ENCODE data around the gene NEIL1. TPM values are rescaled to one million over a fixed set of nuclear protein-coding genes. Genes with fewer than 3 reads are reported as not detected.
"Not testable (repeated sequence)": the region's sequence is repeated elsewhere in the genome, so short reads cannot be mapped to it uniquely, and the experiment has no call there.

The NEIL1 gene
- total RNA-seq, 1 donor from 2014 or later = 79.2 TPM

GRCh38 chr15:75327491-75327890, 19.3 kb upstream of the NEIL1 start:
- Mint-ChIP-seq H3K4me3 (ENCODE audit: low read depth) (no peak overlapping the region), H3K27me3 (peaks cover 7% of the 10 kb centered on the region), H3K9me3 (ENCODE audit: low read depth) (no peaks in the 10 kb centered on the region), H3K27ac (no peak overlapping the region), H3K36me3 (ENCODE audit: insufficient read depth) (no peaks in the 10 kb centered on the region), H3K4me1 (ENCODE audit: low read depth) (peaks cover 11% of the 10 kb centered on the region)
- no peak for DNase-seq (ENCODE audit: low spot score, unreplicated experiment)
- TF ChIP-seq CTCF (IDR thresholded peaks at IDR 0.05; ENCODE audit: unreplicated experiment) = no peak

- peaks cover 7% of the 10 kb centered on the region for H3K27me3 Mint-ChIP-seq
- no peak overlapping the region for H3K27ac Mint-ChIP-seq
- H3K4me1 Mint-ChIP-seq (ENCODE audit: low read depth) = peaks cover 4% of the 10 kb centered on the region
- DNase-seq (ENCODE audit: low spot score, unreplicated experiment) = no peak
- no peaks in the 10 kb centered on the region for H3K9me3 Mint-ChIP-seq (ENCODE audit: low read depth)
- no peaks in the 10 kb centered on the region for H3K36me3 Mint-ChIP-seq (ENCODE audit: insufficient read depth)
- no peak overlapping the region for H3K4me3 Mint-ChIP-seq (ENCODE audit: low read depth)
- TF ChIP-seq CTCF (IDR thresholded peaks at IDR 0.05; ENCODE audit: unreplicated experiment) = no peak
Measured at GRCh38 chr15:75328493-75329314, 18.1 kb upstream of the NEIL1 start.

GRCh38 chr15:75329571-75329970, 17.3 kb upstream of the NEIL1 start:
- DNase-seq (ENCODE audit: low spot score, unreplicated experiment) = no peak
- H3K27ac Mint-ChIP-seq = no peak overlapping the region
- no peak overlapping the region for H3K4me3 Mint-ChIP-seq (ENCODE audit: low read depth)
- no peaks in the 10 kb centered on the region for H3K9me3 Mint-ChIP-seq (ENCODE audit: low read depth)
- no peaks in the 10 kb centered on the region for H3K4me1 Mint-ChIP-seq (ENCODE audit: low read depth)
- no peaks in the 10 kb centered on the region for H3K36me3 Mint-ChIP-seq (ENCODE audit: insufficient read depth)
- H3K27me3 Mint-ChIP-seq = peaks cover 7% of the 10 kb centered on the region
- TF ChIP-seq CTCF (IDR thresholded peaks at IDR 0.05; ENCODE audit: unreplicated experiment) = no peak

GRCh38 chr15:75332093-75332492, 14.7 kb upstream of the NEIL1 start:
- H3K36me3 Mint-ChIP-seq (ENCODE audit: insufficient read depth); H3K27me3 Mint-ChIP-seq; H3K9me3 Mint-ChIP-seq (ENCODE audit: low read depth); H3K27ac Mint-ChIP-seq; H3K4me3 Mint-ChIP-seq (ENCODE audit: low read depth); DNase-seq (ENCODE audit: low spot score, unreplicated experiment): not testable (repeated sequence)
- H3K4me1 Mint-ChIP-seq (ENCODE audit: low read depth) = peaks cover 14% of the 10 kb centered on the region

- H3K36me3 Mint-ChIP-seq (ENCODE audit: insufficient read depth); H3K9me3 Mint-ChIP-seq (ENCODE audit: low read depth); DNase-seq (ENCODE audit: low spot score, unreplicated experiment); H3K4me3 Mint-ChIP-seq (ENCODE audit: low read depth); H3K27ac Mint-ChIP-seq; H3K27me3 Mint-ChIP-seq: not testable (repeated sequence)
- H3K4me1 Mint-ChIP-seq (ENCODE audit: low read depth) = peaks cover 14% of the 10 kb centered on the region
Measured at GRCh38 chr15:75333654-75334419, 13.0 kb upstream of the NEIL1 start.

- Mint-ChIP-seq H3K4me1 (ENCODE audit: low read depth) (peaks cover 14% of the 10 kb centered on the region), H3K27me3 (peaks cover 3% of the 10 kb centered on the region), H3K36me3 (ENCODE audit: insufficient read depth) (no peaks in the 10 kb centered on the region), H3K9me3 (ENCODE audit: low read depth) (no peaks in the 10 kb centered on the region), H3K4me3 (ENCODE audit: low read depth) (peak overlapping the region; percentile 97), H3K27ac (peak overlapping the region; percentile 99)
- no peak for TF ChIP-seq CTCF (IDR thresholded peaks at IDR 0.05; ENCODE audit: unreplicated experiment)
- no peak for DNase-seq (ENCODE audit: low spot score, unreplicated experiment)
Measured at GRCh38 chr15:75335313-75335704, 11.5 kb upstream of the NEIL1 start.
